K562 (cell line): ENCODE results near the gene THSD8. TPM values are rescaled to one million over a fixed set of nuclear protein-coding genes. Genes with fewer than 3 reads are reported as not detected.

Experiments
- BMI1 ChIP-seq: fragments of 150-350 bp; IDR thresholded peaks from 2 replicates; pipeline ENCODE4 v1.6.1; 2014; ENCODE audit warnings: low read length
- CHCHD3 ChIP-seq: fragments of 250-450 bp; sonication (Bioruptor Pico); IDR thresholded peaks from 2 replicates; pipeline ENCODE4 v2.1.2; 2022; ENCODE audit warnings: mild to moderate bottlenecking
- CHD4 ChIP-seq: fragments of 200-600 bp; sonication (generic); IDR thresholded peaks from 3 replicates; pipeline ENCODE4 v1.6.1; 2012; ENCODE audit warnings: low read depth, mild to moderate bottlenecking, mixed read lengths, low read length, inconsistent platforms; ENCODE audit not compliant: insufficient read depth, insufficient replicate concordance, poor library complexity, severe bottlenecking
- CSDE1 ChIP-seq, 2 experiments: fragments of 450-650 bp; IDR thresholded peaks; 2 replicates each; pipeline ENCODE4 v1.6.1; 2016; ENCODE audit warnings: mild to moderate bottlenecking in 1 of 2
- E2F8 ChIP-seq: fragments of 450-650 bp; IDR thresholded peaks from 2 replicates; pipeline ENCODE4 v1.7.1; 2018; ENCODE audit warnings: mild to moderate bottlenecking, low read depth; ENCODE audit not compliant: partially characterized antibody
- EHMT2 ChIP-seq: fragments of 450-650 bp; IDR thresholded peaks from 2 replicates; pipeline ENCODE4 v1.6.1; 2018; ENCODE audit warnings: antibody characterized with exemption
- FOXA3 ChIP-seq, 2 experiments: fragments of 450-650 bp in 1 of 2; sonication (generic) in 1 of 2; formaldehyde crosslinking; IDR thresholded peaks in 1 of 2; conservative IDR thresholded peaks in 1 of 2; 2 replicates each; pipeline versions ENCODE4 v1.4.0 to v1.8.0; 2020 to 2022; ENCODE audit warnings: mild to moderate bottlenecking in 2 of 2, missing genetic modification reagents in 1 of 2
- FOXK1 ChIP-seq: sonication (generic); formaldehyde crosslinking; IDR thresholded peaks from 2 replicates; pipeline ENCODE4 v1.8.0; 2022; ENCODE audit warnings: missing genetic modification reagents, mild to moderate bottlenecking, borderline replicate concordance
- HBP1 ChIP-seq: fragments of 450-650 bp; formaldehyde crosslinking; IDR thresholded peaks from 2 replicates; pipeline ENCODE4 v1.4.0; 2022; ENCODE audit warnings: missing genetic modification characterization
- KAT8 ChIP-seq: fragments of 450-650 bp; IDR thresholded peaks from 2 replicates; pipeline ENCODE4 v1.6.1; 2016; ENCODE audit warnings: low read depth, mild to moderate bottlenecking
- KLF6 ChIP-seq: fragments of 250-450 bp; sonication (Bioruptor Pico); IDR thresholded peaks from 2 replicates; pipeline ENCODE4 v1.4.0; 2020; ENCODE audit warnings: mild to moderate bottlenecking, moderate library complexity, borderline replicate concordance
- LEF1 ChIP-seq: fragments of 450-650 bp; IDR thresholded peaks from 2 replicates; pipeline ENCODE4 v1.6.1; 2016; ENCODE audit warnings: mild to moderate bottlenecking
- MAX ChIP-seq: sonication (generic); formaldehyde crosslinking; IDR thresholded peaks from 2 replicates; pipeline ENCODE4 v1.9.0; 2022; ENCODE audit warnings: mild to moderate bottlenecking, missing genetic modification reagents
- MBD2 ChIP-seq: sonication (generic); IDR thresholded peaks from 2 replicates; pipeline ENCODE4 v1.6.1; 2016; ENCODE audit warnings: low read depth, borderline replicate concordance
- NCOA6 ChIP-seq: fragments of 450-650 bp; IDR thresholded peaks from 2 replicates; pipeline ENCODE4 v1.6.1; 2017; ENCODE audit warnings: mild to moderate bottlenecking
- OTX1 ChIP-seq: fragments of 450-650 bp; formaldehyde crosslinking; IDR thresholded peaks from 2 replicates; pipeline ENCODE4 v1.4.0; 2022; ENCODE audit warnings: mild to moderate bottlenecking
- RB1 ChIP-seq: fragments of 450-650 bp; IDR thresholded peaks from 2 replicates; pipeline ENCODE4 v1.6.1; 2017; ENCODE audit warnings: low read depth, mild to moderate bottlenecking
- SETDB1 ChIP-seq: IDR thresholded peaks from one replicate; pipeline ENCODE4 v1.6.1; 2012; ENCODE audit warnings: low read length, control low read depth, inconsistent platforms
- SNIP1 ChIP-seq: fragments of 450-650 bp; IDR thresholded peaks from 2 replicates; pipeline ENCODE4 v1.7.1; 2017; ENCODE audit warnings: low read depth, mild to moderate bottlenecking
- SNRNP70 ChIP-seq: fragments of 200-400 bp; formaldehyde crosslinking; optimal IDR thresholded peaks from 2 replicates; pipeline ENCODE3; 2017; ENCODE audit warnings: low read depth, low read length
- YBX1 ChIP-seq: fragments of 450-650 bp; IDR thresholded peaks from 2 replicates; pipeline ENCODE4 v1.7.1; 2016; ENCODE audit warnings: mild to moderate bottlenecking
- YY1 ChIP-seq, 3 experiments: IDR thresholded peaks; 2 replicates each; pipeline ENCODE4 v1.6.1; 2011; ENCODE audit warnings: low read length in 2 of 3, mild to moderate bottlenecking in 2 of 3, moderate library complexity in 2 of 3, borderline replicate concordance in 1 of 3, control low read depth in 1 of 3, low read depth in 1 of 3; ENCODE audit not compliant: insufficient read depth in 3 of 3, insufficient replicate concordance in 2 of 3, control insufficient read depth in 1 of 3, insufficient read length in 1 of 3; ENCODE audit errors: extremely low read depth in 1 of 3
- ZKSCAN8 ChIP-seq: fragments of 200-800 bp; sonication (Bioruptor generic); IDR thresholded peaks from 2 replicates; pipeline ENCODE4 v1.6.1; 2016; ENCODE audit warnings: missing genetic modification characterization, missing compliant biosample characterization
- ZNF431 ChIP-seq: sonication (generic); formaldehyde crosslinking; IDR thresholded peaks from 2 replicates; pipeline ENCODE4 v1.8.0; 2022; ENCODE audit warnings: mild to moderate bottlenecking, missing genetic modification reagents
- ZNF764 ChIP-seq: fragments of 250-450 bp; sonication (Bioruptor Pico); IDR thresholded peaks from 2 replicates; pipeline ENCODE4 v1.4.0; 2020; ENCODE audit warnings: low read depth, mild to moderate bottlenecking, moderate library complexity
- polyA plus RNA-seq, 8 experiments: library from polyadenylated mRNA; depleted of rRNA in 4 of 8; stranded (reverse) in 5 of 8; unstranded in 3 of 8; fragments of >200 nt; fragmentation: Nextera tagmentation in 2 of 8; fragmentation: Illumina TruSeq in 1 of 8; extraction: Ambion mirVana in 2 of 8; extraction: Trizol in 1 of 8; gene quantifications; 2 replicates each; pipeline versions ENCODE4 v1.2.1 to v1.2.3, GENCODE V29; 2011 to 2014; ENCODE audit warnings: inconsistent platforms in 1 of 8, missing spikeins in 1 of 8
- total RNA-seq, 7 experiments: library from RNA; depleted of rRNA in 6 of 7; stranded (reverse); fragments of >200 nt in 6 of 7; fragmentation: Illumina TruSeq in 2 of 7; extraction: Trizol in 2 of 7; gene quantifications; 2 replicates each; pipeline versions ENCODE4 v1.2.1 to v1.2.3, GENCODE V29; 2011 to 2021; ENCODE audit warnings: low replicate concordance in 1 of 7

Gene THSD8
- total and polyA plus RNA-seq, 9 of the 15 experiments (the other 6 are each of a cell fraction or from before 2014, with no cell fraction given), result 8.4 to 42.4 (median 19.9) TPM; not detected in 2

- no peak for TF ChIP-seq CHD4
- peak; percentile 95 for TF ChIP-seq MAX (CRISPR knock-in tag)
- 0 out of 2 replicates have a peak, but pooled peaks have one; percentile 25 for TF ChIP-seq ZNF764
- no peak for TF ChIP-seq NCOA6
- TF ChIP-seq HBP1 (CRISPR knock-in tag), result peak; percentile 94
- peak; percentile 36 for TF ChIP-seq E2F8
- no peak for TF ChIP-seq KAT8
- no peak for TF ChIP-seq LEF1
- TF ChIP-seq ZKSCAN8 (CRISPR knock-in tag), result no peak
- TF ChIP-seq YY1 (IDR thresholded peaks at IDR 0.05; ENCODE audit: borderline replicate concordance in 1 of 3, control insufficient read depth in 1 of 3, extremely low read depth in 1 of 3, insufficient read depth in 3 of 3, insufficient read length in 1 of 3, insufficient replicate concordance in 2 of 3, low read depth in 1 of 3, low read length in 2 of 3), result peak in 2 of 3 experiments; percentile 68 to 78
- no peak for TF ChIP-seq KLF6 (CRISPR knock-in tag)
- TF ChIP-seq ZNF431 (CRISPR knock-in tag), result 0 out of 2 replicates have a peak, but pooled peaks have one; percentile 22
- peak; percentile 94 for TF ChIP-seq MBD2
- TF ChIP-seq CSDE1 (IDR thresholded peaks at IDR 0.05), result peak in 1 of 2 experiments; percentile 79; a peak in 2 of 4 replicates
- peak; percentile 91 for TF ChIP-seq RB1
- peak; percentile 58; the same call in 1 of the 2 replicates for TF ChIP-seq FOXK1 (CRISPR knock-in tag)
- peak; percentile 57 for TF ChIP-seq SETDB1
- TF ChIP-seq SNIP1, result peak; percentile 72; the same call in 1 of the 2 replicates
- peak in 1 of 2 experiments; percentile 92; a peak in 2 of 4 replicates for TF ChIP-seq FOXA3 (CRISPR knock-in tag; conservative IDR thresholded peaks at IDR 0.05 in 1 of 2, IDR thresholded peaks at IDR 0.05 in 1 of 2)
- TF ChIP-seq CHCHD3 (CRISPR knock-in tag), result peak; percentile 64; the same call in 1 of the 2 replicates
- TF ChIP-seq EHMT2, result no peak
- no peak for TF ChIP-seq SNRNP70
- peak; percentile 82; the same call in 1 of the 2 replicates for TF ChIP-seq OTX1 (CRISPR knock-in tag)
- TF ChIP-seq YBX1, result no peak
- TF ChIP-seq BMI1, result no peak
These were observed 10.4 kb upstream of the THSD8 start, which contains the start of gene JUNB (continued) for GRCh38 chr19:12791345-12792050.
